HG03575 (cell line): ENCODE measurements around the gene NFATC4.
"Not testable (repeated sequence)": the region's sequence is repeated elsewhere in the genome, so short reads cannot be mapped to it uniquely, and the experiment has no call there.

Experiments used
- ATAC-seq: cut with Tn5 transposase; IDR thresholded peaks from one replicate; pipeline ENCODE4 v1.9.1; 2021; ENCODE audit not compliant: unreplicated experiment, insufficient number of reproducible peaks, low FRiP score; ENCODE audit errors: extremely low read depth

Gene NFATC4

GRCh38 chr14:24367514-24368211 lies at the start of gene NFATC4:
Gene NFATC4, plus strand, starts transcription at chr14:24368184. Its CDS starts 157 bp downstream, at chr14:24368341.
- no peak for ATAC-seq

GRCh38 chr14:24321212-24321975 lies 46.6 kb upstream of the NFATC4 start:
- no peak for ATAC-seq

GRCh38 chr14:24322672-24323071 lies 45.3 kb upstream of the NFATC4 start:
- ATAC-seq: no peak

GRCh38 chr14:24323341-24323740 lies 44.6 kb upstream of the NFATC4 start:
- no peak for ATAC-seq

GRCh38 chr14:24324024-24324423 lies 44.0 kb upstream of the NFATC4 start:
- ATAC-seq: no peak

GRCh38 chr14:24325041-24325530 lies 42.9 kb upstream of the NFATC4 start:
- no peak for ATAC-seq

GRCh38 chr14:24325963-24326362 lies 42.0 kb upstream of the NFATC4 start:
- no peak for ATAC-seq

- no peak for ATAC-seq
These were observed 40.7 kb upstream of the NFATC4 start for GRCh38 chr14:24327303-24327702.

GRCh38 chr14:24327914-24328313 lies 40.1 kb upstream of the NFATC4 start:
- not testable (repeated sequence) for ATAC-seq

- ATAC-seq: no peak
These were observed 38.8 kb upstream of the NFATC4 start for GRCh38 chr14:24329073-24329663.

- ATAC-seq: no peak
These were observed 38.2 kb upstream of the NFATC4 start for GRCh38 chr14:24329736-24330135.

- ATAC-seq: no peak
These were observed 36.9 kb upstream of the NFATC4 start for GRCh38 chr14:24330973-24331674.

- no peak for ATAC-seq
These were observed 36.2 kb upstream of the NFATC4 start for GRCh38 chr14:24331731-24332267.

- peak; percentile 70 for ATAC-seq
These were observed 35.6 kb upstream of the NFATC4 start for GRCh38 chr14:24332268-24332993.

- ATAC-seq: no peak
These were observed 33.3 kb upstream of the NFATC4 start, which contains the start of gene ADCY4 for GRCh38 chr14:24334431-24335291. Gene ADCY4, minus strand, starts transcription at chr14:24335071. Its CDS starts 419 bp downstream, at chr14:24334652.

GRCh38 chr14:24335461-24336171 lies 32.4 kb upstream of the NFATC4 start:
- no peak for ATAC-seq
